Measurements from ENCODE around the gene SYT1. TPM values are rescaled to one million over a fixed set of nuclear protein-coding genes. Genes with fewer than 3 reads are reported as not detected.

Gene SYT1
- total and polyA plus RNA-seq, 2 of the 8 experiments (the other 6 are each of a cell fraction or from before 2014, with no cell fraction given) = 11.0 to 34.6 TPM

GRCh38 chr12:79421236-79421740 lies 556.7 kb downstream of the SYT1 start:
- ChIA-PET POLR2A (ENCODE audit: partially characterized antibody) (interaction anchor here (0.7 kb wide), 1 partner anchor 901 kb away, joined by 5 read pairs; no protein-coding TSS in a partner anchor), CTCF (ENCODE audit: partially characterized antibody) (interaction anchor here (1.7 to 4.0 kb wide), 3 partner anchors 13 to 139 kb away, joined by 5 to 18 read pairs (median 6); no protein-coding TSS in a partner anchor)
- Histone ChIP-seq H3K4me1 (replicated peaks in 1 of 4; ENCODE audit: control insufficient read depth in 3 of 4, insufficient read depth in 4 of 4, low read length in 3 of 4) (peaks cover 0 to 5% (median 3%) of the 10 kb centered on the region in 4 experiments; a peak in 3 of 7 replicates), H2BK120ac (replicated peaks; ENCODE audit: low read depth, low read length) (no peak overlapping the region), H2BK20ac (ENCODE audit: low read length) (no peak overlapping the region), H2BK15ac (ENCODE audit: low read length) (no peak overlapping the region), H3K9ac (replicated peaks in 1 of 4; ENCODE audit: extremely low read depth in 1 of 4, low read depth in 3 of 4, low read length in 3 of 4) (no peak overlapping the region), H4K91ac (replicated peaks; ENCODE audit: insufficient read length, low read length) (no peak overlapping the region), H3K36me3 (ENCODE audit: control insufficient read depth in 2 of 4, insufficient read depth in 4 of 4, low read length in 3 of 4) (no peaks in the 10 kb centered on the region), H3K27me3 (replicated peaks in 1 of 4; ENCODE audit: control insufficient read depth in 3 of 4, extremely low read depth in 1 of 4, insufficient read depth in 3 of 4, low read length in 3 of 4) (no peaks in the 10 kb centered on the region), H3K79me1 (ENCODE audit: low read depth, low read length) (no peaks in the 10 kb centered on the region), H4K8ac (ENCODE audit: extremely low read depth, insufficient read depth, low read length) (no peak overlapping the region), H2AFZ (ENCODE audit: low read length) (no peak overlapping the region), H3K4me2 (ENCODE audit: insufficient read depth in 1 of 2, low read depth in 2 of 2, low read length in 2 of 2) (no peak overlapping the region), H3K56ac (replicated peaks; ENCODE audit: insufficient read length, low read depth, low read length) (no peak overlapping the region), H3K9me3 (ENCODE audit: insufficient read depth in 2 of 2, low read depth in 1 of 2, low read length in 1 of 2) (no peaks in the 10 kb centered on the region), H3K23me2 (ENCODE audit: low read depth, low read length) (no peaks in the 10 kb centered on the region), H2BK5ac (ENCODE audit: low read depth, low read length) (no peak overlapping the region), H3K4ac (replicated peaks; ENCODE audit: insufficient read length, low read depth, low read length) (no peak overlapping the region), H3K79me2 (ENCODE audit: control insufficient read depth in 1 of 2, insufficient read depth in 2 of 2, low read length in 2 of 2) (no peaks in the 10 kb centered on the region), H4K5ac (ENCODE audit: insufficient read length, low read depth, low read length) (no peak overlapping the region), H3K27ac (ENCODE audit: low read depth, low read length) (no peak overlapping the region), H2BK12ac (ENCODE audit: low read depth, low read length) (no peak overlapping the region), H4K20me1 (replicated peaks in 1 of 2; ENCODE audit: control insufficient read depth in 1 of 2, insufficient read depth in 2 of 2, low read length in 2 of 2) (no peaks in the 10 kb centered on the region), H3K18ac (ENCODE audit: extremely low read depth, low read length) (no peak overlapping the region), H3K14ac (ENCODE audit: insufficient read length) (no peak overlapping the region), H3K23ac (ENCODE audit: insufficient read length) (no peak overlapping the region), H3K4me3 (ENCODE audit: extremely low read depth in 1 of 4, insufficient read depth in 2 of 4, low read depth in 3 of 4, low read length in 4 of 4) (no peak overlapping the region), H2AK5ac (ENCODE audit: low read depth, low read length) (no peak overlapping the region)
- FAIRE-seq (no peak), DNase-seq (ENCODE audit: low read depth in 1 of 2, low spot score in 2 of 2) (no peak)
- 95% methylated on average over 1 of the region's 1 CpG; no CpG with 5 or more reads in 1 of the 2 experiments for WGBS, 2 experiments (ENCODE audit: extremely low coverage in 1 of 2, insufficient coverage in 1 of 2, insufficient read length in 1 of 2, insufficient replicate concordance in 2 of 2, low coverage in 1 of 2, low lambda C conversion rate in 2 of 2, missing lambda C conversion rate in 1 of 2)
- TF ChIP-seq BCL11A (IDR thresholded peaks at IDR 0.05; ENCODE audit: low read depth in 2 of 2, low read length in 2 of 2) (no peak), PHF8 (conservative IDR thresholded peaks at IDR 0.05; ENCODE audit: low read depth, low read length) (no peak), HDAC6 (IDR thresholded peaks at IDR 0.05; ENCODE audit: low read depth, low read length) (no peak), EP300 (IDR thresholded peaks at IDR 0.05; ENCODE audit: borderline replicate concordance in 1 of 2, low read depth in 2 of 2, low read length in 2 of 2) (no peak), EZH2 (IDR thresholded peaks at IDR 0.05; ENCODE audit: low read depth, low read length, severe bottlenecking) (no peak), USF2 (IDR thresholded peaks at IDR 0.05; ENCODE audit: low read length) (no peak), CREB1 (IDR thresholded peaks at IDR 0.05) (no peak), FOSL1 (IDR thresholded peaks at IDR 0.05; ENCODE audit: insufficient read depth, low read depth, low read length) (no peak), GABPA (IDR thresholded peaks at IDR 0.05; ENCODE audit: borderline replicate concordance, insufficient read depth, low read length) (no peak), RBBP5 (IDR thresholded peaks at IDR 0.05; ENCODE audit: borderline replicate concordance, low read depth, low read length) (no peak), CEBPB (IDR thresholded peaks at IDR 0.05; ENCODE audit: low read depth, low read length) (no peak), JUND (IDR thresholded peaks at IDR 0.05; ENCODE audit: low read length) (no peak), POU5F1 (IDR thresholded peaks at IDR 0.05; ENCODE audit: low read depth, low read length) (no peak)

All from H1 (cell line).